Measurements from ENCODE around the gene CPE.

DNA sequence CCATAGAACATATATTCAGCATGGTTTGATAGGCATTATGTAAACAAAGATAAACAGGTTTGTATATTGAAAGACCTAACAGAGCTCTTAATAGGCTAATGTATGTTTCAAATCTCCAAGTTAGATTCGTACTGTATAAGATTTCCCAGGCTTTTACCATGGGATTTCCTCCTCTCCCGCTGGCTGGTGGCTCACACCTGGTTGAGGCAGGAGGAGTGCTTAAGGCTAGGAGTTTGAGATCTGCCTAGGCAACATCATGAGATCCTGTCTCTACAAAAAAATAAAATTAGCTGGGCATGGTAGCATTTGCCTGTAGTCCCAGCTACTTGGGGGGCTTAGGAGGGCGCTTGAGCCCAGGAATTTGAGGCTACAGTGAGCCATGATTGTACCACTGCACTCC, 5.4 kb downstream of the CPE start:
- TF ChIP-seq, protein P1, sequence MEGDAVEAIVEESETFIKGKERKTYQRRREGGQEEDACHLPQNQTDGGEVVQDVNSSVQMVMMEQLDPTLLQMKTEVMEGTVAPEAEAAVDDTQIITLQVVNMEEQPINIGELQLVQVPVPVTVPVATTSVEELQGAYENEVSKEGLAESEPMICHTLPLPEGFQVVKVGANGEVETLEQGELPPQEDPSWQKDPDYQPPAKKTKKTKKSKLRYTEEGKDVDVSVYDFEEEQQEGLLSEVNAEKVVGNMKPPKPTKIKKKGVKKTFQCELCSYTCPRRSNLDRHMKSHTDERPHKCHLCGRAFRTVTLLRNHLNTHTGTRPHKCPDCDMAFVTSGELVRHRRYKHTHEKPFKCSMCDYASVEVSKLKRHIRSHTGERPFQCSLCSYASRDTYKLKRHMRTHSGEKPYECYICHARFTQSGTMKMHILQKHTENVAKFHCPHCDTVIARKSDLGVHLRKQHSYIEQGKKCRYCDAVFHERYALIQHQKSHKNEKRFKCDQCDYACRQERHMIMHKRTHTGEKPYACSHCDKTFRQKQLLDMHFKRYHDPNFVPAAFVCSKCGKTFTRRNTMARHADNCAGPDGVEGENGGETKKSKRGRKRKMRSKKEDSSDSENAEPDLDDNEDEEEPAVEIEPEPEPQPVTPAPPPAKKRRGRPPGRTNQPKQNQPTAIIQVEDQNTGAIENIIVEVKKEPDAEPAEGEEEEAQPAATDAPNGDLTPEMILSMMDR (IDR thresholded peaks at IDR 0.05; ENCODE audit: low read depth, low read length, poor library complexity, severe bottlenecking): no peak
- TF ChIP-seq EZH2phosphoT487 (IDR thresholded peaks at IDR 0.05; ENCODE audit: borderline replicate concordance, low read length): no peak
